ACC112 (cell line): ENCODE measurements around the gene SGMS1.
A peak's percentile ranks its signal among the peaks of the same experiment; 100 is the strongest.
"Not testable (repeated sequence)": the region's sequence is repeated elsewhere in the genome, so short reads cannot be mapped to it uniquely, and the experiment has no call there.

Experiments
- H2AFZ ChIP-seq: fragments of 200-600 bp; sonication (generic); one replicate; pipeline ENCODE4 v1.6.0; 2017; ENCODE audit warnings: antibody characterized with exemption, low read length; ENCODE audit not compliant: unreplicated experiment
- H3K27ac ChIP-seq: fragments of 200-600 bp; sonication (generic); 2 replicates; pipeline ENCODE4 v1.5.1; 2014; ENCODE audit warnings: low read depth, mild to moderate bottlenecking, antibody characterized with exemption, low read length, moderate library complexity
- H3K27me3 ChIP-seq: fragments of 200-600 bp; sonication (generic); 2 replicates; pipeline ENCODE4 v1.6.1; 2014; ENCODE audit warnings: mild to moderate bottlenecking, antibody characterized with exemption, low read length, moderate library complexity, mixed read lengths; ENCODE audit not compliant: insufficient read depth
- H3K36me3 ChIP-seq: fragments of 200-600 bp; sonication (generic); 2 replicates; pipeline ENCODE4 v1.6.1; 2016; ENCODE audit warnings: mild to moderate bottlenecking, antibody characterized with exemption, low read length, moderate library complexity, mixed read lengths; ENCODE audit not compliant: insufficient read depth
- H3K4me1 ChIP-seq: fragments of 200-600 bp; sonication (generic); one replicate; pipeline ENCODE4 v1.6.1; 2016; ENCODE audit warnings: low read length, mixed read lengths; ENCODE audit not compliant: insufficient read depth, unreplicated experiment, control insufficient read depth
- H3K4me3 ChIP-seq: fragments of 200-600 bp; sonication (generic); 2 replicates; pipeline ENCODE4 v1.5.1; 2014; ENCODE audit warnings: mild to moderate bottlenecking, low read depth, low read length
- H3K79me2 ChIP-seq: fragments of 200-600 bp; sonication (generic); one replicate; pipeline ENCODE4 v1.6.0; 2016; ENCODE audit warnings: low read length; ENCODE audit not compliant: control insufficient read depth, unreplicated experiment, insufficient read depth

The SGMS1 gene

GRCh38 chr10:50568750-50569149 is 55.0 kb downstream of the SGMS1 start:
- not testable (repeated sequence) for H3K27ac ChIP-seq, H2AFZ ChIP-seq, H3K4me3 ChIP-seq, H3K36me3 ChIP-seq, H3K4me1 ChIP-seq, H3K27me3 ChIP-seq, H3K79me2 ChIP-seq

GRCh38 chr10:50567384-50567783 is 56.4 kb downstream of the SGMS1 start:
- Histone ChIP-seq H3K79me2 (peaks cover 2% of the 10 kb centered on the region), H3K27ac (no peak overlapping the region), H3K36me3 (no peaks in the 10 kb centered on the region), H3K4me3 (no peak overlapping the region), H2AFZ (no peak overlapping the region), H3K27me3 (no peaks in the 10 kb centered on the region), H3K4me1 (peaks cover 7% of the 10 kb centered on the region)

- Histone ChIP-seq H3K27me3 (no peaks in the 10 kb centered on the region), H2AFZ (no peak overlapping the region), H3K27ac (no peak overlapping the region), H3K79me2 (peaks cover 2% of the 10 kb centered on the region), H3K36me3 (no peaks in the 10 kb centered on the region), H3K4me3 (no peak overlapping the region), H3K4me1 (peaks cover 5% of the 10 kb centered on the region)
Observed at GRCh38 chr10:50566150-50566549, 57.6 kb downstream of the SGMS1 start.

GRCh38 chr10:50565301-50566083 is 58.3 kb downstream of the SGMS1 start:
- no peaks in the 10 kb centered on the region for H3K36me3 ChIP-seq
- no peak overlapping the region for H3K27ac ChIP-seq
- H3K4me1 ChIP-seq = peaks cover 11% of the 10 kb centered on the region
- no peaks in the 10 kb centered on the region for H3K27me3 ChIP-seq
- H2AFZ ChIP-seq = no peak overlapping the region
- no peak overlapping the region for H3K4me3 ChIP-seq
- H3K79me2 ChIP-seq = peaks cover 2% of the 10 kb centered on the region

- Histone ChIP-seq H3K36me3 (no peaks in the 10 kb centered on the region), H3K4me1 (peaks cover 16% of the 10 kb centered on the region), H3K4me3 (no peak overlapping the region), H2AFZ (no peak overlapping the region), H3K79me2 (peaks cover 2% of the 10 kb centered on the region), H3K27me3 (no peaks in the 10 kb centered on the region), H3K27ac (no peak overlapping the region)
Observed at GRCh38 chr10:50563906-50564305, 59.9 kb downstream of the SGMS1 start.

GRCh38 chr10:50561816-50562215 is 61.9 kb downstream of the SGMS1 start:
- Histone ChIP-seq H3K4me3 (peak overlapping the region; percentile 27), H3K4me1 (peaks cover 16% of the 10 kb centered on the region), H3K27ac (peak overlapping the region; percentile 64), H3K36me3 (no peaks in the 10 kb centered on the region), H2AFZ (no peak overlapping the region), H3K27me3 (no peaks in the 10 kb centered on the region), H3K79me2 (peaks cover 2% of the 10 kb centered on the region)

- H3K4me1 ChIP-seq = peaks cover 16% of the 10 kb centered on the region
Observed at GRCh38 chr10:50561266-50561665, 62.5 kb downstream of the SGMS1 start.

GRCh38 chr10:50560370-50560769 is 63.4 kb downstream of the SGMS1 start:
- Histone ChIP-seq H3K36me3 (no peaks in the 10 kb centered on the region), H3K27me3 (no peaks in the 10 kb centered on the region), H3K27ac (no peak overlapping the region), H2AFZ (no peak overlapping the region), H3K4me1 (peaks cover 20% of the 10 kb centered on the region), H3K79me2 (no peaks in the 10 kb centered on the region), H3K4me3 (no peak overlapping the region)

More at GRCh38 chr10:50561266-50561665, 62.5 kb downstream of the SGMS1 start:
- H3K4me3 ChIP-seq = peak overlapping the region; percentile 31
- peak overlapping the region; percentile 76 for H2AFZ ChIP-seq
- peaks cover 2% of the 10 kb centered on the region for H3K79me2 ChIP-seq
- H3K27me3 ChIP-seq = no peaks in the 10 kb centered on the region
- no peaks in the 10 kb centered on the region for H3K36me3 ChIP-seq
- peak overlapping the region; percentile 64 for H3K27ac ChIP-seq

GRCh38 chr10:50558371-50558770 is 65.4 kb downstream of the SGMS1 start:
- Histone ChIP-seq H2AFZ (no peak overlapping the region), H3K4me1 (peaks cover 28% of the 10 kb centered on the region), H3K27ac (no peak overlapping the region), H3K27me3 (no peaks in the 10 kb centered on the region), H3K4me3 (no peak overlapping the region), H3K79me2 (no peaks in the 10 kb centered on the region), H3K36me3 (no peaks in the 10 kb centered on the region)

GRCh38 chr10:50557130-50557682 is 66.5 kb downstream of the SGMS1 start:
- Histone ChIP-seq H3K27ac (no peak overlapping the region), H3K27me3 (no peaks in the 10 kb centered on the region), H3K36me3 (no peaks in the 10 kb centered on the region), H3K79me2 (no peaks in the 10 kb centered on the region), H3K4me3 (no peak overlapping the region), H2AFZ (no peak overlapping the region), H3K4me1 (peaks cover 28% of the 10 kb centered on the region)
